ENCODE data around the gene AP1B1. TPM values are rescaled to one million over a fixed set of nuclear protein-coding genes. Genes with fewer than 3 reads are reported as not detected.
"Not testable (repeated sequence)": the region's sequence is repeated elsewhere in the genome, so short reads cannot be mapped to it uniquely, and the experiment has no call there.

Gene AP1B1
- polyA plus RNA-seq, 3 donors = 22.3 to 36.5 (median 36.1) TPM

GRCh38 chr22:29393019-29393608 is 4.7 kb upstream of the AP1B1 start:
- WGBS, 3 donors = 60 to 77% (median 64%) methylated on average over 2 of the region's 2 CpGs
- H3K27ac ChIP-seq (ENCODE audit: low read depth, low read length) = no peak overlapping the region

- H3K27ac ChIP-seq (ENCODE audit: low read depth, low read length) = no peak overlapping the region
- WGBS, 3 donors = 58 to 90% (median 67%) methylated on average over 8 of the region's 8 CpGs
Measured at GRCh38 chr22:29391546-29391945, 3.2 kb upstream of the AP1B1 start.

GRCh38 chr22:29390270-29390669 is 1.9 kb upstream of the AP1B1 start:
- WGBS, 3 donors = 89 to 94% (median 93%) methylated on average over 6 of the region's 6 CpGs
- no peak overlapping the region for H3K27ac ChIP-seq (ENCODE audit: low read depth, low read length)

GRCh38 chr22:29388759-29389090 is 355 bp upstream of the AP1B1 start:
- 8 to 20% (median 13%) methylated on average over 9 of the region's 9 CpGs for WGBS, 3 donors

GRCh38 chr22:29386708-29387107 is 1.7 kb downstream of the AP1B1 start:
- 65 to 67% (median 67%) methylated on average over 8 of the region's 8 CpGs for WGBS, 3 donors
- no peak overlapping the region for H3K27ac ChIP-seq (ENCODE audit: low read depth, low read length)

More at GRCh38 chr22:29388759-29389090, 355 bp upstream of the AP1B1 start:
- no peak overlapping the region for H3K27ac ChIP-seq (ENCODE audit: low read depth, low read length)

- WGBS, 3 donors = 16 to 35% (median 34%) methylated on average over 4 of the region's 4 CpGs
Measured at GRCh38 chr22:29385748-29386147, 2.6 kb downstream of the AP1B1 start.

GRCh38 chr22:29385151-29385704 is 3.1 kb downstream of the AP1B1 start:
- no peak overlapping the region for H3K27ac ChIP-seq (ENCODE audit: low read depth, low read length)
- 41 to 88% (median 79%) methylated on average over 3 of the region's 3 CpGs for WGBS, 3 donors

More at GRCh38 chr22:29385748-29386147, 2.6 kb downstream of the AP1B1 start:
- no peak overlapping the region for H3K27ac ChIP-seq (ENCODE audit: low read depth, low read length)

- 82 to 100% (median 97%) methylated on average over 1 of the region's 1 CpG for WGBS, 3 donors
- H3K27ac ChIP-seq (ENCODE audit: low read depth, low read length) = no peak overlapping the region
Measured at GRCh38 chr22:29383740-29384139, 4.6 kb downstream of the AP1B1 start.

GRCh38 chr22:29382580-29383302 is 5.6 kb downstream of the AP1B1 start:
- WGBS, 3 donors = 22 to 59% (median 55%) methylated on average over 6 of the region's 6 CpGs
- H3K27ac ChIP-seq (ENCODE audit: low read depth, low read length) = no peak overlapping the region

GRCh38 chr22:29380856-29381255 is 7.5 kb downstream of the AP1B1 start:
- 87 to 92% (median 90%) methylated on average over 6 of the region's 6 CpGs for WGBS, 3 donors

GRCh38 chr22:29380032-29380781 is 8.2 kb downstream of the AP1B1 start:
- 81 to 91% (median 85%) methylated on average over 6 of the region's 6 CpGs for WGBS, 3 donors

More at GRCh38 chr22:29380856-29381255, 7.5 kb downstream of the AP1B1 start:
- H3K27ac ChIP-seq (ENCODE audit: low read depth, low read length) = no peak overlapping the region

GRCh38 chr22:29379258-29379657 is 9.1 kb downstream of the AP1B1 start:
- 68 to 93% (median 85%) methylated on average over 7 of the region's 7 CpGs for WGBS, 3 donors
- no peak overlapping the region for H3K27ac ChIP-seq (ENCODE audit: low read depth, low read length)

More at GRCh38 chr22:29380032-29380781, 8.2 kb downstream of the AP1B1 start:
- H3K27ac ChIP-seq (ENCODE audit: low read depth, low read length) = no peak overlapping the region

- WGBS, 3 donors = 33 to 78% (median 74%) methylated on average over 7 of the region's 7 CpGs
- H3K27ac ChIP-seq (ENCODE audit: low read depth, low read length) = no peak overlapping the region
Measured at GRCh38 chr22:29377979-29378378, 10.4 kb downstream of the AP1B1 start.

- 93 to 96% (median 95%) methylated on average over 5 of the region's 5 CpGs for WGBS, 3 donors
- H3K27ac ChIP-seq (ENCODE audit: low read depth, low read length) = not testable (repeated sequence)
Measured at GRCh38 chr22:29376705-29377104, 11.7 kb downstream of the AP1B1 start.

- 69 to 87% (median 69%) methylated on average over 4 of the region's 4 CpGs for WGBS, 3 donors
- H3K27ac ChIP-seq (ENCODE audit: low read depth, low read length) = no peak overlapping the region
Measured at GRCh38 chr22:29375398-29376076, 12.8 kb downstream of the AP1B1 start.

GRCh38 chr22:29374806-29375205 is 13.6 kb downstream of the AP1B1 start:
- 95 to 99% (median 96%) methylated on average over 7 of the region's 7 CpGs for WGBS, 3 donors
- not testable (repeated sequence) for H3K27ac ChIP-seq (ENCODE audit: low read depth, low read length)

GRCh38 chr22:29374401-29374800 is 14.0 kb downstream of the AP1B1 start:
- no peak overlapping the region for H3K27ac ChIP-seq (ENCODE audit: low read depth, low read length)
- WGBS, 3 donors = 54 to 89% (median 89%) methylated on average over 6 of the region's 6 CpGs

- 46 to 78% (median 71%) methylated on average over 7 of the region's 7 CpGs for WGBS, 3 donors
- no peak overlapping the region for H3K27ac ChIP-seq (ENCODE audit: low read depth, low read length)
Measured at GRCh38 chr22:29370537-29370936, 17.8 kb downstream of the AP1B1 start.

Measured in adipose tissue (tissue), 3 donors.